GM18868 (cell line): ENCODE results near the gene FATE1.

ENCODE experiments used
- ATAC-seq: cut with Tn5 transposase; IDR thresholded peaks from one replicate; pipeline ENCODE4 v1.9.1; 2021; ENCODE audit warnings: mild to moderate bottlenecking, moderate library complexity; ENCODE audit not compliant: unreplicated experiment

Gene FATE1

DNA sequence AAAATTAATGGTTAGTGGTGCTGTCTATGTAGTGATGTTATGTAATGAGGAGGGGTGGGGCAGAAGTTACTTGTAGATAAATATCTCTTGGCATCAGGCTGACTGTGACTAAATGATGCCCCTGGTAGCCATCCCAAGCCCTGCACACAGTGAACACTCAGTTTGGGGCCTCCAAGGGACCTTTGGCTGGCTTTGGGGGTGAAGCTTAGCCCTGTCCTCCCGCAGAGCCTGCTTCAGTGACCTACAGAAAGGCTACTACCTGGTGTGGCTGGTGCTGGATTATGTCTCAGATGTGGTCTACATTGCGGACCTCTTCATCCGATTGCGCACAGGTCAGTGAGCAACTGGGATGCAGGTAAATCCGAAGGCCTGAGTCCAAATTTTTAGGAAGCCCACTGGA lies 26.5 kb downstream of the FATE1 start:
- no peak for ATAC-seq

DNA sequence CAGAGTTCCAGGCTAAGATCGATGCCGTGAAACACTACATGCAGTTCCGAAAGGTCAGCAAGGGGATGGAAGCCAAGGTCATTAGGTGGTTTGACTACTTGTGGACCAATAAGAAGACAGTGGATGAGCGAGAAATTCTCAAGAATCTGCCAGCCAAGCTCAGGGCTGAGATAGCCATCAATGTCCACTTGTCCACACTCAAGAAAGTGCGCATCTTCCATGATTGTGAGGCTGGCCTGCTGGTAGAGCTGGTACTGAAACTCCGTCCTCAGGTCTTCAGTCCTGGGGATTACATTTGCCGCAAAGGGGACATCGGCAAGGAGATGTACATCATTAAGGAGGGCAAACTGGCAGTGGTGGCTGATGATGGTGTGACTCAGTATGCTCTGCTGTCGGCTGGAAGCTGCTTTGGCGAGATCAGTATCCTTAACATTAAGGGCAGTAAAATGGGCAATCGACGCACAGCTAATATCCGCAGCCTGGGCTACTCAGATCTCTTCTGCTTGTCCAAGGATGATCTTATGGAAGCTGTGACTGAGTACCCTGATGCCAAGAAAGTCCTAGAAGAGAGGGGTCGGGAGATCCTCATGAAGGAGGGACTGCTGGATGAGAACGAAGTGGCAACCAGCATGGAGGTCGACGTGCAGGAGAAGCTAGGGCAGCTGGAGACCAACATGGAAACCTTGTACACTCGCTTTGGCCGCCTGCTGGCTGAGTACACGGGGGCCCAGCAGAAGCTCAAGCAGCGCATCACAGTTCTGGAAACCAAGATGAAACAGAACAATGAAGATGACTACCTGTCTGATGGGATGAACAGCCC lies 28.0 kb downstream of the FATE1 start:
- ATAC-seq = no peak

- no peak for ATAC-seq
Measured at GRCh38 chrX:151745651-151746050, 29.8 kb downstream of the FATE1 start.

GRCh38 chrX:151746502-151746901 lies 30.7 kb downstream of the FATE1 start:
- ATAC-seq = no peak

DNA sequence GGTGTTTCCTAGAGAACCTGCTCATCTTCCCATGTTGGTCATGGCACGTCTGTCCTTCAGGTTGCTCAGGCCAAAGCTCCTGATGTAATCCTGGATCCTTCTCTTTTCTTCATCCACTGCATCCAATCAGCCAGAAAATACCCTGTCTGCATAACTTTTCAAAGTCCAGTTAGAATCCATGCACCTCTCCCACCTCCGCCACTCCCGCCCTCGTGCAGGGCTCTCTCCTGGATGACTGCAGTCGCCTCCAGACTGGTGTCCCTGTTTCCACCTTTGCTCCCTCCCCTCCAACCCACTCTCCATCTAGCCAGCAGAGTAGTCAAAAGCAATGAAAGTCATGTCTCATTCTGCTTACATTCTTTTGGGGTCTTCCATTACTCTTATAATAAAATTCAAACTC lies 34.7 kb downstream of the FATE1 start:
- ATAC-seq = no peak

GRCh38 chrX:151752847-151753246 lies 37.0 kb downstream of the FATE1 start:
- ATAC-seq = no peak

DNA sequence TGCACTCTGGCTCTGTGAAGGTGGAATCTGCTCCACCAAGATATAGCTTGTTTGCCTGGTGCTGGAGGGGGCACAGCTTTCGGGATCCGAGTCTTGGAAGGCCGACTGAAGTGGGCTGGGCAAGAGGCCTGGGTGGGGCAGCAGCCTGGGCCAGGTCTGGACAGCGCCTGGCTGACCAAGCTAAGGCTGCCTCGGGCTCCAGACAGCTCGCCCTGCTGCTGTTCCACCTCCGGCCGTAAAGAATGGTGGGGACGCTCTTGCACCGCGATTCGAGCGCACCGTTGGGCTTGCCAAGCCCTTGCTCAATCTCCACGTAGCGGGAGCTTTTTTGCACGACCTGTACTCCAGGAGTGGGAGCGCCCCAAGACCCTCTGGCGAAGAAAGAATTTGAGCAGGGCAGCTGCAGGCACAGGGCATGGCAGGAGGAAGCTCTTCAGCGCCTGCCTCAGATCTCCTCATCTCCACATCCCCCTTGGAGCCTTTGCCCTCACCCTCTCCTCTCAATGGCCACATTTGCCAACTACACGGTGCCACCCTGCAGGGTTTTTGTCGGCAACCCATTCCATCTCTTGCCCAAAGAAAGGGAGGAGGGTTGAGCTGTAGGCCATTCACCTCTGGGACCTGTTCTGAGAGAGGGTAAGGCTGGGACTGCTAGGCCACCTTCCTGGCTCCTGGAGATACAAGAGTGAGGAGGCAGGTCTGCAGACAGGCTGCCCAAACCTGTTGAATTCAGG lies 37.6 kb downstream of the FATE1 start:
- ATAC-seq = peak; percentile 86

DNA sequence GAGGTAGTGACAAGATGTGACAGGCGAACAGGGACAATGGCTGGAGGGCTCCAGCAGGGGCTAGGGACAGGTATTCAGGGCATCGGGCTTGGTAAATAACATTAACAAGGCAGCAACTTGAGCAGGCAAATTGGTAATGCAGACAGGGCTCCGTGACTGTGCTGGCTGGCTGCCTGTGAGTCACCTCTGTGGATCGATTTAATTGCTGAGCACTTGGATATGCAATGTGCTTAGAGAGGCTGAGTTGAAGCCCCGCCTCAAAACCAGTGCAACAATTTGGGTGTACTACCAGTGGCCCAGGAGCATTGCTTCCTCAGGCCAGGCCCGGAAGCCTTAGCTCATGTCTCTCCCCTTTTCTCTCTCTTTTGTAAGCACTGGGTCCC lies 38.2 kb downstream of the FATE1 start:
- ATAC-seq = no peak

- no peak for ATAC-seq
Measured at GRCh38 chrX:151754641-151755215, 38.9 kb downstream of the FATE1 start.

DNA sequence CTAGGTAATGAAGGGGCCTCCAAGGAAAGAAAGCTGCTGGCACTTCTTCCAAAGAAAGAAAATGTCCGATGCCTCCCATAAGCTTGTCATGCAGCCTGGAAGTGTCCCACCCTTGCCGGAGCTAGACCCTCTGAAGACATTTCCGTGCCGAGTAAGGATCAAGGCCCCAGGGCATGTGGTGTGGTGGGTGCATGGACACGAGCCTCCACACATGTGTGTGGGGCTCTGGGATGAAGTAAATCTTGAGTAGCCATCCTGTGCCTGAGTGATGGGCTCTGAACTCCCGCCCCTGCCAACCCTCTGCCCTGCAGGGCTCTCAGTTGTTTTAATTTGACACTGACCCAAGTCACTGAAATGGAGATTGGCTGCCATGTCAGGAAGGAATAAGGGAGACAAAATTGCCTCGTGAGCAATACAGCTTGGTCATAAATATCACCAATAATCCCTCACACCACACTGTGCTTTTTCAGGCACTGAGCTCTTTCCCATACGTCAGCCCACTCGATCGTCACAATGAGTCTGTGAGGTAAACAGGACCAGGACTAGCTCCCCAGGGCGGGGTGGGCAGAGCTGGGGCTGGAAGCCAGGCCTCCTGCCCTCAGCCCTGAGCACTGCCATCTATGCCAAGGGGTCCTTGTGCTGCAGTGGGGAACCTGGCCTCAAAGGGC lies 43.3 kb downstream of the FATE1 start:
- ATAC-seq = no peak

- ATAC-seq = no peak
Measured at GRCh38 chrX:151762802-151763201, 47.0 kb downstream of the FATE1 start.

DNA sequence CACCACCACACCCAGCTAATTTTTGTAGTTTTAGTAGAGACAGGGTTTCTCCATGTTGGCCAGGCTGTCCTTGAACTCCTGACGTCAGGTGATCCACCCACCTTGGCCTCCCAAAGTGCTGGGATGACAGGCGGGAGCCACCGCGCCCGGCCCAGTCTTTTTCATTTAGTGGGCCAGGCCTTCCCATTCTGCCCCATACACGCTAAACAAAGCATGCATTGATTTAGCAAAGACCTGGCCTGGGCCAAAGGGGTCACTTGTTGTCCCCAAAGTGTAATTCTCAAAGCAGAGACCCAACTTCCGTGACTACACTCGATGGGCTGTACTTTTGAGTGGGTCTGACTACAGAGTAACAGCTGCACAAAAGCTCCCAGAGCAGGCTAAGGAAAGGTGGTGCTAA lies 47.9 kb downstream of the FATE1 start:
- ATAC-seq = no peak

DNA sequence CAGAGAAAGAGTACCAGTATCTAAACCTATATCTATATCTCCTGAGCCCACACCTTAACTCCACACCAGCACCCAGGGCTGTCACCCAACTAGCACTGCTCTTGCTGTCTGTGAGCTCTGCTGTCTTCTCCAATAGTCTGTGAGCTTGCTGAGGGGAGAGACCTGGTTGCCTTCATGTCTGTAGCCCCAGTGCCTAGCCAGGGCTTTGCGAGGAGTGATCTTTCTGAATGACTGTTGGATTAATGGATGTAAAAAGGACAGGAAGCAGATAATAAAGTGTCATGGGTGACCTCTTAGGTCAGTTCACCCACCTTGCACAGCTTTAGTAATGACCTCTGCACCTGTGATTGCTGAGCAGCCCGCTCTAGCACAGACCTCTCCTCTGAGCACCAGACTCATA lies 49.2 kb downstream of the FATE1 start:
- ATAC-seq = no peak

- no peak for ATAC-seq
Measured at GRCh38 chrX:151771726-151772125, 55.9 kb downstream of the FATE1 start.
